Ectodermal cell (in vitro differentiated cells): ENCODE results near the gene GSTT2B.
"Not testable (repeated sequence)": the region's sequence is repeated elsewhere in the genome, so short reads cannot be mapped to it uniquely, and the experiment has no call there.

ENCODE experiments used
- H3K27ac ChIP-seq: 2 replicates; pipeline ENCODE4 v1.7.0; 2013; ENCODE audit warnings: mild to moderate bottlenecking, low read depth, low read length; ENCODE audit not compliant: insufficient read depth, poor library complexity, severe bottlenecking
- H3K27me3 ChIP-seq: 2 replicates; pipeline ENCODE4 v1.7.0; 2013; ENCODE audit warnings: mild to moderate bottlenecking, low read length; ENCODE audit not compliant: insufficient read depth, control insufficient read depth, poor library complexity, severe bottlenecking
- H3K36me3 ChIP-seq: one replicate; pipeline ENCODE4 v1.7.0; 2013; ENCODE audit warnings: low read length; ENCODE audit not compliant: control insufficient read depth, insufficient read depth
- H3K4me1 ChIP-seq: one replicate; pipeline ENCODE4 v1.7.0; 2013; ENCODE audit warnings: low read length; ENCODE audit not compliant: control insufficient read depth, insufficient read depth
- H3K4me3 ChIP-seq: 2 replicates; pipeline ENCODE4 v1.7.0; 2013; ENCODE audit warnings: low read depth, low read length, control low read depth; ENCODE audit not compliant: insufficient read depth
- H3K9me3 ChIP-seq: 2 replicates; pipeline ENCODE4 v1.7.0; 2013; ENCODE audit warnings: mild to moderate bottlenecking, low read length, moderate library complexity; ENCODE audit not compliant: control insufficient read depth
- WGBS, 2 experiments: methylation state at CpG; one replicate each; pipeline ENCODE4 v1.1.7; 2013; ENCODE audit warnings: missing lambda C conversion rate in 2 of 2; 5-methylcytosine and 5-hydroxymethylcytosine counted together

The GSTT2B gene

GRCh38 chr22:23949764-23950163 is 11.2 kb downstream of the GSTT2B start:
- H3K4me3 ChIP-seq, H3K27ac ChIP-seq, H3K4me1 ChIP-seq, H3K27me3 ChIP-seq, H3K36me3 ChIP-seq, H3K9me3 ChIP-seq: not testable (repeated sequence)
- WGBS, 2 experiments = 86 to 89% methylated on average over 15 to 17 of the region's 18 CpGs

DNA sequence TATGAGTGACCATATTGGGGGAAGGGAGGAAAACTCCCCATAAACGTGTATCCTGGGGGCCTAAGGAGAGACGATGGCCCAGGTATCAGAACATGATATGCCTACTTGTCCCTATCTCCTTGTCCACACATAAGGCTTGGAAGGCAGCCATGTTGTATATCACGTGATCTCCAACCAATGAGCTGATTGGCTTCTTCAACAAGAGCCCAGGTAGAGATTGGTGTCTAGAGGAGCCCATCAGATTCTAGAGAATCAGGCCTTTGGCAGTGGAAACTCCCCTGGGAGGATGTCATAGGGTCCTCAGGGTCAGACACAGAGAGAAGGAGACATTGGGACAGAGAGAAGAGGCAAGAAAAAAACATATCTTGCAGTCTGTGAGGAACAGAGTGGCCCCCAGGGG is 13.6 kb downstream of the GSTT2B start:
- H3K36me3 ChIP-seq, H3K27ac ChIP-seq, H3K4me1 ChIP-seq, H3K4me3 ChIP-seq, H3K27me3 ChIP-seq, H3K9me3 ChIP-seq: not testable (repeated sequence)
- WGBS, 2 experiments = 89% methylated on average over 2 to 3 of the region's 3 CpGs

- H3K4me1 ChIP-seq, H3K27me3 ChIP-seq, H3K27ac ChIP-seq, H3K36me3 ChIP-seq, H3K4me3 ChIP-seq, H3K9me3 ChIP-seq: not testable (repeated sequence)
- WGBS, 2 experiments = no CpG with 5 or more reads among the region's 14 CpGs
These were observed 20.8 kb downstream of the GSTT2B start for GRCh38 chr22:23940166-23940565.

DNA sequence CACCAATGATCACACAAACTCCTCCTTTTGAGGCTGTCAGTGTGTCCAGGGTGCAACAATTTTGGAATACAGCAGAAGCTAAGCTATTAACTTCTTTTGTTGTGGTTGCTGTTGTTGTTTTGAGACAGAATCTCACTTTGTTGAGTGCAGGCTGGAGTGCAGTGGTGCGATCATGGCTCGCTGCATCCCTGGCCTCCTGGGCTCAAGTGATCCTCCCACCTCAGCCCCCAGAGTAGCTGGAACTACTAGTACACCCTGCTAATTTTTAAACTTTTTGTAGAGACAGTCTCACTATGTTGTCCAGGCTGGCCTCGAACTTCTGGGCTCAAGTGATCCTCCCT is 22.0 kb downstream of the GSTT2B start:
- Histone ChIP-seq H3K27me3 (no peaks in the 10 kb centered on the region), H3K4me3 (no peak overlapping the region), H3K9me3 (no peaks in the 10 kb centered on the region), H3K36me3 (no peaks in the 10 kb centered on the region), H3K4me1 (no peaks in the 10 kb centered on the region), H3K27ac (no peak overlapping the region)
- 78 to 86% methylated on average over 3 of the region's 3 CpGs for WGBS, 2 experiments

- H3K27me3 ChIP-seq = no peaks in the 10 kb centered on the region
- WGBS, 2 experiments = 96 to 98% methylated on average over 4 to 5 of the region's 5 CpGs
- no peaks in the 10 kb centered on the region for H3K36me3 ChIP-seq
- H3K4me3 ChIP-seq = no peak overlapping the region
- H3K9me3 ChIP-seq = no peaks in the 10 kb centered on the region
- H3K27ac ChIP-seq = no peak overlapping the region
- H3K4me1 ChIP-seq = no peaks in the 10 kb centered on the region
These were observed 22.5 kb downstream of the GSTT2B start for GRCh38 chr22:23938328-23939016.

DNA sequence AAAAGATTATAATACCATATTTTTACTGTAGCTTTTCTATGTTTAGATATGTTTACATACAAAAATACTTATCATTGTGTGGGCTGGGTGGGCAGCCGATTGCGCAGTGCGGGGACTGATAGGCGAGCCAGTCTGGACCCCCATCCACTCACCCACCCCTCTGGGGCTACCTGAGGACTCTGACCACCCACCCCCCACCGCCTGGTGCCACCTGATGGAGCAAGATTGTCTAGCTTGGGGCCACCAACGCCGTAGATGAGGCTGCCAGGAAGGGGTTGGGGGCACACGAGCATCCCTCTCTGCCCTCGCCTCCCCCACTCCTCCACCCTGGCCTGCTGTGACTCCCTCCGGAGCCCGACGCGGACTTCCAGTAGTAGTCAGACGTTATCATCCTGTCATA is 34.4 kb downstream of the GSTT2B start:
- 75% methylated on average over 14 of the region's 14 CpGs for WGBS, 2 experiments
- no peaks in the 10 kb centered on the region for H3K27me3 ChIP-seq
- no peaks in the 10 kb centered on the region for H3K9me3 ChIP-seq
- H3K4me1 ChIP-seq = no peaks in the 10 kb centered on the region
- H3K4me3 ChIP-seq = no peak overlapping the region
- peaks cover 6% of the 10 kb centered on the region for H3K36me3 ChIP-seq
- H3K27ac ChIP-seq = no peak overlapping the region

DNA sequence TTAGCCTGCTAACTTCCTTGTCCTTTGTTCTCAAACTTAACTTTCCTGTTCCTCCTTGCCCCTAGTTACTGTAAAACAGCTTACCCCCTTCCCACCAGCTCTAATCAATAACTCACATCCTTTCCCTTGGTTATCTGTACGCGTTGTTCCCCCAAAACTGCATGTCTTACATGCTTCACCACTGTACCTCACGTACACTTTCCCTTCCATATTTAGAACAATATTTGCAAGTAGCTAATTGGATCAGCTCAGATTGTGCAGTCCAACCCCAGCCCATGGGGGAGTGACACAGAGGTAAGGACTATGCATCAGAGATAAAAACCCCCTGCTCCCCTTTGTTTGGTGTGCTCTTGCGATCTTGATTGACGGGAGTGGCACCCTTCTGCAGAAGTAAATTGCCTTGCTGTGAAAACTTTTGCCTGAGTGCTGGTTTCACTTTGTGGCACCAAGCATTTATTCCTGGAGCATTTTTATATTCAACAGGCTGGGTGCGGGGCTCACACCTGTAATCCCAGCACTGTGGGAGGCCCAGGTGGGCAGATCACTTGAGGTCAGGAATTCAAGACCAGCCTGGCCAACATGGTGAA is 35.9 kb downstream of the GSTT2B start:
- WGBS, 2 experiments = 93% methylated on average over 5 of the region's 6 CpGs
- Histone ChIP-seq H3K4me3 (no peak overlapping the region), H3K27ac (no peak overlapping the region), H3K27me3 (no peaks in the 10 kb centered on the region), H3K4me1 (no peaks in the 10 kb centered on the region), H3K36me3 (peaks cover under 1% of the 10 kb centered on the region), H3K9me3 (no peaks in the 10 kb centered on the region)

- WGBS, 2 experiments = 86 to 89% methylated on average over 2 of the region's 2 CpGs
- no peaks in the 10 kb centered on the region for H3K36me3 ChIP-seq
These were observed 38.1 kb downstream of the GSTT2B start for GRCh38 chr22:23922921-23923320.

GRCh38 chr22:23921586-23922201 is 39.3 kb downstream of the GSTT2B start:
- H3K4me1 ChIP-seq, H3K27me3 ChIP-seq, H3K4me3 ChIP-seq, H3K36me3 ChIP-seq, H3K9me3 ChIP-seq, H3K27ac ChIP-seq: not testable (repeated sequence)
- WGBS, 2 experiments = 94 to 96% methylated on average over 13 of the region's 13 CpGs

More at GRCh38 chr22:23922921-23923320, 38.1 kb downstream of the GSTT2B start:
- H3K9me3 ChIP-seq = no peaks in the 10 kb centered on the region
- H3K4me1 ChIP-seq = no peaks in the 10 kb centered on the region
- H3K4me3 ChIP-seq = no peak overlapping the region
- H3K27ac ChIP-seq = no peak overlapping the region
- no peaks in the 10 kb centered on the region for H3K27me3 ChIP-seq

GRCh38 chr22:23920267-23920611 is 40.8 kb downstream of the GSTT2B start:
- not testable (repeated sequence) for H3K36me3 ChIP-seq, H3K4me1 ChIP-seq, H3K9me3 ChIP-seq, H3K27me3 ChIP-seq, H3K4me3 ChIP-seq, H3K27ac ChIP-seq
- WGBS, 2 experiments = 97 to 100% methylated on average over 1 of the region's 1 CpG
